GM19099 (cell line): ENCODE data around the gene SLC12A3.

Experiments
- POLR2A ChIP-seq: IDR thresholded peaks from 3 replicates; pipeline ENCODE4 v1.6.1; 2011; ENCODE audit warnings: low read depth; ENCODE audit not compliant: insufficient read length; ENCODE audit errors: extremely low read depth

SLC12A3 gene

GRCh38 chr16:56894331-56894917, 29.4 kb downstream of the SLC12A3 start:
- no peak for TF ChIP-seq POLR2A

- TF ChIP-seq POLR2A: no peak
These were observed 30.8 kb downstream of the SLC12A3 start for GRCh38 chr16:56895813-56896212.

- no peak for TF ChIP-seq POLR2A
These were observed 31.2 kb downstream of the SLC12A3 start for GRCh38 chr16:56896244-56896643.

- no peak for TF ChIP-seq POLR2A
These were observed 32.2 kb downstream of the SLC12A3 start for GRCh38 chr16:56897026-56897799.

GRCh38 chr16:56898847-56899246, 33.8 kb downstream of the SLC12A3 start:
- TF ChIP-seq POLR2A: no peak

- TF ChIP-seq POLR2A: no peak
These were observed 38.9 kb downstream of the SLC12A3 start for GRCh38 chr16:56903866-56904265.

GRCh38 chr16:56907401-56907800, 42.4 kb downstream of the SLC12A3 start:
- no peak for TF ChIP-seq POLR2A

GRCh38 chr16:56909527-56909979, 44.5 kb downstream of the SLC12A3 start:
- TF ChIP-seq POLR2A: no peak

GRCh38 chr16:56910112-56910511, 45.1 kb downstream of the SLC12A3 start:
- TF ChIP-seq POLR2A: no peak

- no peak for TF ChIP-seq POLR2A
These were observed 45.9 kb downstream of the SLC12A3 start for GRCh38 chr16:56910654-56911539.

GRCh38 chr16:56911771-56912571, 47.0 kb downstream of the SLC12A3 start:
- TF ChIP-seq POLR2A: no peak

- TF ChIP-seq POLR2A: no peak
These were observed 48.0 kb downstream of the SLC12A3 start for GRCh38 chr16:56912746-56913708.

- TF ChIP-seq POLR2A: no peak
These were observed 49.9 kb downstream of the SLC12A3 start for GRCh38 chr16:56914896-56915295.
